CD4-positive, alpha-beta T cell (primary cell): Measurements from ENCODE around the gene ADNP2. TPM values are rescaled to one million over a fixed set of nuclear protein-coding genes. Genes with fewer than 3 reads are reported as not detected.

Experiments used
- ATAC-seq: fragments of 200-7000 bp; cut with Tn5 transposase; one replicate; pipeline ENCODE4 v1.10.0; 2022; ENCODE audit warnings: mild to moderate bottlenecking; ENCODE audit not compliant: poor library complexity
- CTCF ChIA-PET: fragments of 350-600 bp; sonication (Branson Sonifier 250); formaldehyde crosslinking; loops from one replicate; lab custom pipeline; 2021; ENCODE audit warnings: antibody characterized with exemption, inconsistent platforms; lab: Charles Lee
- POLR2A ChIA-PET: fragments of 350-600 bp; sonication (Branson Sonifier 250); formaldehyde crosslinking; loops from one replicate; lab custom pipeline; 2021; ENCODE audit warnings: antibody characterized with exemption, inconsistent platforms; lab: Charles Lee
- DNase-seq, 14 experiments: peaks; one replicate each; pipeline ENCODE4 v3.0.0-alpha.2; 2013 to 2020; ENCODE audit warnings: mixed read lengths in 2 of 14
- H3K27ac ChIP-seq, 2 donors: one replicate each; pipeline versions ENCODE4 v1.5.1 to v1.7.0; 2013; ENCODE audit warnings: low read length in 2 of 2, low read depth in 1 of 2, mild to moderate bottlenecking in 1 of 2
- H3K27me3 ChIP-seq, 2 experiments: 1 replicate in 1 of 2; 2 replicates in 1 of 2; pipeline versions ENCODE4 v1.6.1 to v1.7.0; 2013; ENCODE audit warnings: low read length in 2 of 2, control low read depth in 1 of 2, mild to moderate bottlenecking in 1 of 2, moderate library complexity in 1 of 2; ENCODE audit not compliant: insufficient read depth in 2 of 2, control insufficient read depth in 1 of 2
- H3K36me3 ChIP-seq: one replicate; pipeline ENCODE4 v1.6.1; 2013; ENCODE audit warnings: low read length, control low read depth; ENCODE audit not compliant: insufficient read depth
- H3K4me1 ChIP-seq: one replicate; pipeline ENCODE4 v1.6.1; 2013; ENCODE audit warnings: low read length, control low read depth; ENCODE audit not compliant: insufficient read depth
- H3K4me3 ChIP-seq: one replicate; pipeline ENCODE4 v1.5.1; 2013; ENCODE audit warnings: mild to moderate bottlenecking, low read length, moderate library complexity
- H3K9me3 ChIP-seq, 2 experiments: 1 replicate in 1 of 2; 2 replicates in 1 of 2; pipeline versions ENCODE4 v1.6.1 to v1.7.0; 2013; ENCODE audit warnings: low read length in 2 of 2, mild to moderate bottlenecking in 2 of 2, control low read depth in 1 of 2, moderate library complexity in 1 of 2; ENCODE audit not compliant: control insufficient read depth in 1 of 2, insufficient read depth in 1 of 2
- H3K27ac Mint-ChIP-seq: one replicate; pipeline ENCODE4 v1.8.0; 2020; ENCODE audit warnings: mixed read lengths
- H3K27me3 Mint-ChIP-seq: one replicate; pipeline ENCODE4 v1.8.0; 2021; ENCODE audit warnings: mixed read lengths
- H3K36me3 Mint-ChIP-seq: one replicate; pipeline ENCODE4 v1.8.0; 2021; ENCODE audit warnings: low read depth, mixed read lengths
- H3K4me1 Mint-ChIP-seq: one replicate; pipeline ENCODE4 v1.8.0; 2021; ENCODE audit warnings: low read depth, mixed read lengths
- H3K4me3 Mint-ChIP-seq: one replicate; pipeline ENCODE4 v1.8.0; 2020; ENCODE audit warnings: mild to moderate bottlenecking, mixed read lengths
- H3K9me3 Mint-ChIP-seq: one replicate; pipeline ENCODE4 v1.8.0; 2020; ENCODE audit warnings: mixed read lengths
- CTCF ChIP-seq: fragments of 200-600 bp; IDR thresholded peaks from one replicate; pipeline ENCODE4 v1.8.0; 2022; ENCODE audit warnings: antibody characterized with exemption, mild to moderate bottlenecking
- intact Hi-C, 2 experiments: fragments of 100-400 bp; cut with DNase I in 1 of 2; cut with micrococcal nuclease in 1 of 2; formaldehyde crosslinking; loops; one replicate each; pipeline versions ENCODE4 v1.15.1 to v1.9.0; 2023 to 2025; cut with DNase I, micrococcal nuclease
- total RNA-seq, 174 experiments: library from RNA in 2 of 174; stranded (reverse) in 2 of 174; gene quantifications; one replicate each; pipeline ENCODE4 v1.2.3 and lab custom pipeline; 2021 to 2026

ADNP2 gene
- total RNA-seq, 2 experiments from 2014 or later: 61.0 to 61.5 TPM

GRCh38 chr18:80168982-80169381 lies 59.9 kb downstream of the ADNP2 start:
- ChIA-PET POLR2A (no interaction called here), CTCF (interaction anchor here (0.7 kb wide), 1 partner anchor 44 kb away, joined by 3 read pairs; no protein-coding TSS in a partner anchor)
- no peaks in the 10 kb centered on the region for H3K36me3 Mint-ChIP-seq
- Histone ChIP-seq H3K27me3 (peaks cover 23 to 27% of the 10 kb centered on the region in 2 experiments), H3K9me3 (peaks cover 12 to 25% of the 10 kb centered on the region in 2 experiments), H3K4me1 (peaks cover 23% of the 10 kb centered on the region), H3K27ac (no peak overlapping the region), H3K36me3 (no peaks in the 10 kb centered on the region), H3K4me3 (no peak overlapping the region)
- H3K27ac Mint-ChIP-seq: no peak overlapping the region
- DNase-seq (no peak), ATAC-seq (no peak)
- peaks cover 49% of the 10 kb centered on the region for H3K27me3 Mint-ChIP-seq
- no peaks in the 10 kb centered on the region for H3K4me1 Mint-ChIP-seq
- peaks cover 4% of the 10 kb centered on the region for H3K9me3 Mint-ChIP-seq
- H3K4me3 Mint-ChIP-seq: no peak overlapping the region
- no peak for TF ChIP-seq CTCF
- intact Hi-C loops: no loop called here

- ATAC-seq: no peak
- intact Hi-C loops: no loop called here
- peaks cover 44% of the 10 kb centered on the region for H3K27me3 Mint-ChIP-seq
Observed at GRCh38 chr18:80169607-80170006, 60.5 kb downstream of the ADNP2 start.

GRCh38 chr18:80170395-80171053 lies 61.5 kb downstream of the ADNP2 start:
- TF ChIP-seq CTCF: no peak
- Mint-ChIP-seq H3K4me1 (peaks cover 7% of the 10 kb centered on the region), H3K27me3 (peaks cover 49% of the 10 kb centered on the region), H3K9me3 (no peaks in the 10 kb centered on the region), H3K27ac (no peak overlapping the region), H3K36me3 (no peaks in the 10 kb centered on the region), H3K4me3 (no peak overlapping the region)
- DNase-seq (no peak), ATAC-seq (no peak)
- no peak overlapping the region for H3K27ac ChIP-seq
- H3K27me3 ChIP-seq: peaks cover 23 to 25% of the 10 kb centered on the region in 2 experiments
- peaks cover 0 to 18% of the 10 kb centered on the region in 2 experiments for H3K9me3 ChIP-seq
- H3K4me1 ChIP-seq: peaks cover 39% of the 10 kb centered on the region
- POLR2A ChIA-PET: no interaction called here
- CTCF ChIA-PET: interaction anchor here (1.2 kb wide), 1 partner anchor 13 kb away, joined by 5 read pairs; no protein-coding TSS in a partner anchor
- no peaks in the 10 kb centered on the region for H3K36me3 ChIP-seq
- intact Hi-C loops: no loop called here
- H3K4me3 ChIP-seq: no peak overlapping the region

More at GRCh38 chr18:80169607-80170006, 60.5 kb downstream of the ADNP2 start:
- TF ChIP-seq CTCF: no peak
- ChIA-PET CTCF (no interaction called here), POLR2A (no interaction called here)
- H3K4me1 ChIP-seq: peaks cover 30% of the 10 kb centered on the region
- Mint-ChIP-seq H3K4me1 (no peaks in the 10 kb centered on the region), H3K4me3 (no peak overlapping the region), H3K36me3 (no peaks in the 10 kb centered on the region), H3K27ac (no peak overlapping the region), H3K9me3 (peaks cover 2% of the 10 kb centered on the region)
- H3K36me3 ChIP-seq: no peaks in the 10 kb centered on the region
- no peak for DNase-seq
- H3K4me3 ChIP-seq: no peak overlapping the region
- no peak overlapping the region for H3K27ac ChIP-seq
- peaks cover 6 to 19% of the 10 kb centered on the region in 2 experiments for H3K9me3 ChIP-seq
- peaks cover 23 to 25% of the 10 kb centered on the region in 2 experiments for H3K27me3 ChIP-seq
